PFSK-1 (cell line): Measurements from ENCODE around the gene APLP2.

Source experiments
- FOXP2 ChIP-seq: optimal IDR thresholded peaks from 2 replicates; pipeline ENCODE3; 2011; ENCODE audit warnings: borderline replicate concordance, control low read depth, inconsistent platforms; ENCODE audit not compliant: insufficient read depth; ENCODE audit errors: extremely low read length, extremely low read depth
- POLR2AphosphoS5 ChIP-seq: IDR thresholded peaks from 2 replicates; pipeline ENCODE4 v1.6.1; 2012; ENCODE audit warnings: low read depth, mild to moderate bottlenecking, control low read depth, low read length, moderate library complexity
- REST ChIP-seq, 2 experiments: IDR thresholded peaks; 2 replicates each; pipeline versions ENCODE4 v1.6.1 to v1.8.0; 2011 to 2012; ENCODE audit warnings: low read depth in 2 of 2, low read length in 2 of 2, control low read depth in 1 of 2, inconsistent platforms in 1 of 2, mild to moderate bottlenecking in 1 of 2, moderate library complexity in 1 of 2; ENCODE audit not compliant: insufficient read depth in 1 of 2
- SIN3A ChIP-seq: IDR thresholded peaks from 2 replicates; pipeline ENCODE4 v1.6.1; 2012; ENCODE audit warnings: mild to moderate bottlenecking, low read length, moderate library complexity, borderline replicate concordance; ENCODE audit not compliant: insufficient read depth
- TAF1 ChIP-seq: IDR thresholded peaks from 2 replicates; pipeline ENCODE4 v1.6.1; 2012; ENCODE audit warnings: low read length, control low read depth, borderline replicate concordance; ENCODE audit not compliant: insufficient read depth

- TF ChIP-seq REST (IDR thresholded peaks at IDR 0.05; ENCODE audit: insufficient read depth in 1 of 2, low read depth in 2 of 2, low read length in 2 of 2) (no peak), POLR2AphosphoS5 (no peak), SIN3A (no peak), TAF1 (no peak), FOXP2 (no peak)
Observed at GRCh38 chr11:130114281-130114680, 44.6 kb downstream of the APLP2 start.
